Stimulated activated CD8-positive, alpha-beta memory T cell treated with anti-CD3 and anti-CD28 coated beads, Interleukin-7, amount 100 ng/mL, for 48 hours (primary cell): Measurements from ENCODE around the gene PPAN.

Source experiments
- DNase-seq, 2 donors: peaks; one replicate each; pipeline ENCODE4 v3.0.0-alpha.2; 2020; ENCODE audit warnings: low read depth in 1 of 2; ENCODE audit errors: extremely low read depth in 1 of 2

The PPAN gene

DNA sequence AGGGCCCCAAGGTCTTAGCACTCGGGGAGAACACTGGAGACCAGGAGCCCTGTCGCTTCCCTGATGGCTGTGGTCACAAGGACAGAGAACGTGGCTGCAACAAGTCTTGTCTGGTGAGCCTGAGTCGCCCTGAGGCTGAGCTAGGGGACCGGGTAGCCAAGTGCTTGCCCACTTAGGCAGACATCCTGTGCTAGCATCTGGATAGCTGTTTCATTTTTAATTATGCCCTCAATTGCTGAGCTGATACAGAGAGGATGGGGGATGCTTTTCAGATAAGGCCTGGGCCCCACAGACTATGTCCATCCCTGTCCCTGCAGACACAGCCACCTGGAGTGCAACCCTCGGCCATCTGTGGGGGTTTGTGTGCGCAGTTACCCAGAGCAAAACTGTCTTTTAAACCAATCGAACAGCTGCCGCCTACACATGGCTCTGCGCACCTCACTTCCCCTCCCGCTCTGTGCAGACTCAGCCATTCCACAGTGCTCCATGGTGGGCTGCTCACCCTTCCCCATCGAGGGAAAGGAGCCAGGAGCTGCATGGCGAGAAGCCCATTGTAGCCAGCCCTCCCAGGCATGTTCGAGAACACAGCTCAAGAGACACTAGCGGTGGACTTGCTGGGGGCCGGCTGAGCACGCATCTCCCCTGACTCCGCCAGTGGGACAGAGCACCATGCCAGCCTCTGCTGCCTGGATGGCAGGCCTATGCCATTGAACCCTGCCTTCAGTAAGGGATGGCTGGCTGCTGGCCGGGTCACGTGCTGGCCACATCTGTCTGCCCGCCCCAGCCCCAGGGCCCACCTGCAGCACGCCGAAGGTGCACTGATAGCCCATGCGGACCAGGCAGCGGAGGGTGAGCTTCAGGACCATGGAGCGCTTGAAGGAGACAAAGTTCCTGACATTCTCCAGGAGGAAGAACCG lies 33.0 kb downstream of the PPAN start:
- no peak for DNase-seq

DNA sequence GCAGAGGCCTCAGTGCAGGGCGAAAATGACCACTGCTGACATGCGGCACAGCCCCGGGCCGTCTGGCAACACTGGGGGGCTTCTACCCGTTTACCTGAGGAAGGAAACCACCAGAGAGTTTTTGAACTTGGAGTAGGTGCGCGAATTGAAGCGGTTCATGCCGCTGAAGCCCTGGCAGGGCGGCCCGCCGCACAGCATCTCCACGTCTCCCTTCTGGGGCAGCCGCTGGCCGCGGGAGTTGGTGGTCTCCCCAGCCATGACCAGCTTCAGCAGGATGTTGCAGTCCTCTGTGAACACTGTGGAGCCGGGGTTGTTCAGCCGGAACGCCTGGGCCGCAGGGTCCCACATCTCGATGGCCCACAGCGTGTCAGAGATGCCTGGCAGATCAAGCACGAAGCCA lies 33.8 kb downstream of the PPAN start:
- no peak for DNase-seq

DNA sequence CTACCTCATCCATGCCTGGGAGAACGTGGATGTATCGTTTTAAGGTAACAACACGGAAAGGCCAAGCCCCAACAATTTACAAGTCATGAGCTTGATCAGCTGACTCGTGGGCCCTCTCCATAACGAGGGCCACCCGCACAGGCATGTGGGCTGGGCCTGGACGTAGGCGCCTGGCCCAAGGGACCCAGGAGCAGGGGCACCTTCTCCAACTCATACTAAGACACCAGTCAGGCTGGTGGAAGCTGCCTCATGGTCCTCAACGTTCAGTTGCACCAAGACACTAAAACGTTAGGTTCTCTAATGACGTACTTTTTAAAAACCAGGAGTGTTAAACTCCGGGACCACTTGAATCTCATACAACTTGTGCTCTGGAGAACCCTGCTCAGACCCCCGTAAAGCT lies 35.3 kb downstream of the PPAN start:
- DNase-seq = no peak

DNA sequence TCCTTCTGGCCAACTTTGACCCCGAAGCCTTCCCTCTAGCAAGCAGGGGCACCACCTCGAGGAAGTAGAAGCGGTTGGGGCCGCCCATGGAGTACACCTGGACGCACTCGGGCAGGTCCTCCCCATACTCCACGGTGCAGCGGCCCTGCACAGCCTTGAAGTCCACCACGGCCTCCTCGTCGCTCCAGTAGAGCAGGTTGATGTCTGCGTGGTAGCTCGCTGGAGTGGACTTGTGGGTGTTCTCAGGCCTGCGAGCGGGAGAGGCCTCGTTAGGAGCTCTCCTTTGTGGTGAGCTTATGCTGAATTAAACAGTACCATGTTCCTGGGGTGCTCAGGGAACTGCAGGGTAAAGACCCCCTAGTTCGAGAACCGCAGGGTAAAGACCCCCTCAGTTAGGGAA lies 35.8 kb downstream of the PPAN start:
- no peak for DNase-seq

DNA sequence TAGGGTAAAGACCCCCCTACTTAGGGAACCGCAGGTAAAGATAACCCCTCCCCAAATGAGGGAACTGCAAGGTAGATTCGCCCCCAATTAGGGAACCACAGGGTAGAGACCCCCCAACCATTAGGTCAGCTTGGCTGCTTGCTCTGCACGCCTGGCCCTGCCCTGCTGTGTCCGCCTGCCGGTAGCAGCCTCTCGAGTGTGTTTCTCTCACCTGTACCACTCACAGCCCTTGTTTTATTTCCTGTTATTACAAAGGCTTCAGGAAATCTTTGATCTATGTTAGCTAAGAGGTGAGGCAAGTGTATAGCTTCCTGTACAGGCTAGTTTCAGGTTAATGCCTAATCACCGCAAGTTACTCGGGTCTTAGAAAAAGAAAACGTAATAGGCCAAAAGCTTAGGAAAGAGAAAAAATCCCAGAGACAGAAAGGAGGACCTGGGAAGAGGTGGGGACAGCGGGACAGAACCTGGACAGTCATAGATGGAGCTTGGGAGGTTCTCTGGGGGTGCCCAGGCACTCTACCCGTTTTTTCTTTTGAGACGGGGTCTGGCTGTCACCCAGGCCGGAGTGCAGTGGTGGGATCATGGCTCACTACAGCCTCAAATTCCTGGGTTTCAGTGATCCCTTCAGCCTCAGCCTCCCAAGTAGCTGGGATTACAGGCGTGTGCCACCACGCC lies 36.7 kb downstream of the PPAN start:
- DNase-seq = no peak

DNA sequence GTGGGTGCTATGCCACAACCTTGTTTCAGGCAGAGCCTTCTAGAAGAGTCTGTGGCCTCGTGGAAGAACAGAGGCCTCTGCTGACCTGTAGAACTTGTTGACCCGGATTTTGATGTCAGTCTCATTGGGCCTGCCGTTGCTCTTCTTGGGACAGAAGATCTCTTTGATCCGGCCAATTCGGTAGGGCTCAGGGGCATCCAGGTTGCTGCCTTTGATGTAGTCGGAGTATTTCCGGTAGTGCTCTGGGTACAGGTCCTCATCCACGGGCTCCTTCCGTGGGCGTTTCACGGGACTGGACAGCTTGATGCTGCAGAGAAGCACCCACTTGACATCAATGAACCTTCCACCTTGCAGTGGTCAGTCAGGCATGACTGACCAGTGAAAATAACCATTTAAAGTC lies 37.5 kb downstream of the PPAN start:
- DNase-seq = no peak

DNA sequence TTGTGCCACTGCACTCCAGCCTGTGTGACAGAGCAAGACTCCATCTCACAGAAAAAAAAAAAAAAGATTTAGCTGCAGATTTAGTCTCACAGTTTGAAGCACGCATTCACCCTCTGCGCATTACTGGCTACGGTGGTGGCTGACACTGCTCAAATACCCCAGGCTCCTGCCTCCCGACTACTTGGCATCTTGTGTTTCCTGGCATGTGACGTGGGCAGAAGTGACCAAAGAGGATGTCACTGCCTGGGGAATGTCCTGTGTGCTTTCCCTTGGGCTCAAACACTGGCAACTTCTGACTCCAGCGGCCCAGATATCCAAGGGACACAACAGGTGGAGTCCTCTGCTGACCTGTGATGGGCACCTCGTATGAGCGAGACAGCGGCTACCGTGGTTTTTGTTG lies 38.2 kb downstream of the PPAN start:
- no peak for DNase-seq

DNA sequence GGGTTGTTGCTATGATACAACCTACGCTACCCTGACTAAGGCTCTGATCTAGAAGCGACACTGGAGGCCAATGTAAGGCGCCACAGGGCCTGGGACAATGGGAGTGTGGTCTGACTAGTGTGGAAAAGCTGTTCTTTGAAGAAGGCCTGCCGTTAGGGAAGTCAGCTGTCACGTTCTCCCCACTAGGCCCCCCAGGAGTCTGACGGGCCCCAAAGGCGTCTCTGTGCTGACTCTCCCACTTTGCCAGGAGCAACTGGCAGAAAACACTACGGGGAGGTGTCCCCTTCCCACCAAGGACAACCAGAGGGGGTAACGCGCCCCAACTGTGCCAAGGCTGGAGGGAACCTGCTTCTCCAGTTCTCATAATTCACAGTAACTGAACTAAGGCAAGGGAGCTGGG lies 38.9 kb downstream of the PPAN start:
- DNase-seq = no peak

DNA sequence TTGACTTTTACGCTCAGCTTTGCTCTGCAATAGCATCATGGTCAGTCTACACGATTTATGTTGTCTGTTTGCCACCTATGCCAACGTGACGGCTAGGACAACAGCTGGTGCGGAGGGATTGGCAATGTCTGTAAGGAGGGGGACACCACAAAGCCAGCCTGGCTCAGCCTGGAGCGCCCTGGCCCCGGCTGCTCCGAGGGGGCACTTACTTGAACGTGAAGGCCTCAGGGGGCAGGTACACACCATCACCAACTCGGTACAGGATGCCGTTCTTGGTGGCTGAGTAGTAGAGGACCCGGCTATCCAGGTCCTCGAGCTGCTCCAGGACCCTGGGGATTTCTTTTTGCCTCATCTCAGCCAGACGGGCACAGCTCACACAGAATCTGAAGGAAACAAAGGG lies 40.0 kb downstream of the PPAN start:
- DNase-seq = no peak

DNA sequence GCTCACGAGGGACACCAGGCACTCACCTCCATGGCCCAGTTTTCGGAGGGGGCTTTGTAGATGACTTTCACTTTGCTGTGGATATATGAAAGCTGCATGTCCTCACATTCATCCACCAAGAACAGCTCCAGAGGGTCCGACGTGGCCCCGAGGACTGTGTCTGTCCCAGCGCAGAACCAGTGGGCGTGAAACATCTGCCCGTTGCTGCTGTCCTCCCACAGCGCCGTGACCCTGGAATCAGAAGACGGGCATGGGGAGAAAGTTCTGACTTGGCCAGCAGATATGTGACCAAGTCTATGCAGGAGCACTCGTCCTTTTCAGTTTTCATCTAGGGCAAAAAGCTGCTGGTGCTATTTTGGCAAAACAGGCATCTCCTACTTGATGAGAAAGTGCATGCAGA lies 43.3 kb downstream of the PPAN start:
- DNase-seq = no peak

DNA sequence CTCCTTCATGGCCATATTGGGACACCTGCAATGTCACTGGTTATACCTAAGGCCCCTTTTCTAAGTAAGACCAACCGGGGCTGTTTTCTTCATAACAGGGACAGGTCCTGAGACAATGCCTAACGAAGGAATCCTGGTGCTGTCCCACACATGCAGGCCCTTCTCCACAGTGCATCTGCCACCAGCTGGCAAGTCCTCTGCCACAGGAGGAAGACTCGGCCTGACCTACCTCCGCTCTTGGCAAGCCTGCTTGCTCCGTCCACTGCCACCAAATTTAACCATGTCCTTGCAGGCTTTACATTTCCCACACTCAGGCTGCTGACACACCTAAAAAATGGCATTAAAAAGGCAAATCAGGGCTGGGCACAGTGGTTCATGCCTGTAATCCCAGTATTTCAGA lies 45.4 kb downstream of the PPAN start:
- DNase-seq = no peak

DNA sequence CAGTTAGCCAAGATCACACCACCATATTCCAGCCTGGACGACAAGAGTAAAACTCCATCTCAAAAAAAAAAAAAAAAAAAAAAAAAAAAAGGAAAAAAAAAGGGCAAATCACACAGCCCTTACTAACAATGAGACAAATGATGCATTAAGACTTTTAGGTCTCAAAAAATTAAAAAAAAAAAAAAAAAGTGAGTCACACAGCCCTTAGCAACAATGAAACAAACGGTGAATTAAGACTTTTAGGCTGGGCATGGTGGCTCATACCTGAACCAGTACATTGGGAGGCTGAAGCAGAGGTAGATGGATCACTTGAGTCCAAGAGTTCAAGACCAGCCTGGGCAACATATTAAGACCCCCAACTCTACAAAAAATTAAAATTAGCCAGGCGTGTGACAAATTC lies 45.9 kb downstream of the PPAN start:
- no peak for DNase-seq

DNA sequence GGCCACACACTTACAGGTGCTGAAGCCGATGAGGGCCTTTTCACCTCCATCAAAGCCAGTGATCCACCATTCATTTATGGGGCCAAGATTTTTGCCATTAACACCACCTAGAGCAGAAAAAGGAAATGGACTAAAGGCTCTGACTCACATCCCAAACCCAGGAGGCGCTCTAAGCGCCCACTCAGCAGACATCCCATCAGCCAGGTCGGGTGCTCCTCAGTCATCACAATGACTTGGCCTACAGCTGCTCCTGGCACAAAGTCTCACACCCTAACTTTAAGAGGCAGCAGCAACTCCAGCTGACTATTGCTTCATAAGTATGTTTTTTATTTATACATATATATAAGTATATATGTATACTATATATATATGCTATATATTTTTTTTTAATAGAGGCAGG lies 49.7 kb downstream of the PPAN start:
- no peak for DNase-seq

DNA sequence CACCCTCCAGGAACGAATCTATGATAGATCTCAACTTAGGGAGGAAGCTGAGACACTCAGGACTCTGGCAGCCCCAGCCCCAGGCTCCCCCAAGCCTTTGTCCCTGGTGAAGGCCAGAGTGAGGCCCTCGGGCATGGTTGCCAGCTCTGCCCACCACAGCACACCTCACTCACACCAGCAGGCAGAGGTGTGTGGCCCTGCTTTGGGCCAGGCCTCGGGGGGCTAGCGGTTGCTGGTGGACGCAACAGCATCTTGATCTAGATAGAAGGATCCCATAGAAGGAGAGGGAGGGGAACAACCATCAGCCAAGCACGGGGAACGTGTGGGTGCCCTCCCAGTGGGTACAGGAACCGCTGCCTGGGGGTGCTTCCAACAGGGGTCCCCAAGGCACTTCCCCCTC lies 51.9 kb downstream of the PPAN start:
- no peak for DNase-seq

DNA sequence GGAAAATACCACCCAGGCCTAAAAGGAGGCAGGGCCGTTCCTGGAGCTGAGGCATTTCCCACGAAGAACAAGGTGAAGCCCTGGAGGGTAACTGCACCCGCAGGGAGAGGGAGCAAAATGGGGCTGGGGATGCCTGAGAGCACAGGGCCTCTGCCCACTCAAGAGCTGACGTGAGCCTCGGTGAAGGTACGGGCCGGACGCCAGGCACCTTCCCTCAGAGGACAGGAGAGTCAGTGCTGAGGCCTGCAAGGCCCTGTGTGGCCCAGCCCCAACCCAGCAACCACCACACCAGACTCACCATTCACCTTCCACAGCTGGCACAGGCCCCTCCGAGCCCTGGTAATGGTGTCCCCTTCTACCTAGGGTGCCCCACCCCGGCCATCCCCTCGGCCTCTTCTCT lies 52.3 kb downstream of the PPAN start:
- no peak for DNase-seq

DNA sequence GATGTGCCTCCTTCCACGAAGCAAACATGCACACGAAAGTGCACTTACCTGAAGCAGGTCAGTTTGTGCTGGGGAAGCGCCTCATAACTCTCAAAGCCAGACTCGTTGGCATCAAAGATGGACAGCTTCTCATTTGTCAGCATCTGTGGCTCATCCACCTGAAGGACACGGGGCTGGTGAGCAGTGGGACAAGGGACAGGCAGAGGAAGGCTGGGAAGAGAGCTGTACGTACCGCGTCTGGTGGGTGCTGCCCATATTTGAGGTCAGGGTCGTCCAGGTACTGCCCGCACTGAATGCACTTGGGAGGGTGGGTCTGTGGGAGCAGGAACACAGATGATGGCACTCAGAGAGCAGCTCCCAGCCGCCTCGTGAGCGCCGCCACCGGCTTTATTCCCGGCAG lies 53.4 kb downstream of the PPAN start:
- no peak for DNase-seq
